Hematopoietic multipotent progenitor cell (in vitro differentiated cells): ENCODE data around the gene RNF225. TPM values are rescaled to one million over a fixed set of nuclear protein-coding genes. Genes with fewer than 3 reads are reported as not detected.
A peak's percentile ranks its signal among the peaks of the same experiment; 100 is the strongest.
"Not testable (repeated sequence)": the region's sequence is repeated elsewhere in the genome, so short reads cannot be mapped to it uniquely, and the experiment has no call there.

Experiments used
- DNase-seq, 3 donors: peaks; one replicate each; pipeline ENCODE4 v3.0.0-alpha.2; 2011 to 2015; ENCODE audit warnings: low read depth in 2 of 3, low spot score in 2 of 3
- total RNA-seq: library from RNA; depleted of rRNA; stranded (reverse); fragments of >200 nt; gene quantifications from one replicate; pipeline ENCODE4 v1.2.3, GENCODE V29; 2012

The RNF225 gene
- total RNA-seq, 1 donor = 0.81 TPM

GRCh38 chr19:58386576-58387337 lies 8.7 kb upstream of the RNF225 start, which contains the start of gene RPS5:
Gene RPS5 (plus strand): TSS chr19:58387269. CDS start chr19:58388138, 869 bp downstream.
- DNase-seq = peak; percentile 93 to 99 (median 98)

- no peak for DNase-seq
These were observed 7.9 kb upstream of the RNF225 start for GRCh38 chr19:58387338-58388174.

GRCh38 chr19:58388175-58388526 lies 7.3 kb upstream of the RNF225 start:
- no peak for DNase-seq

- DNase-seq = no peak
These were observed 2.3 kb upstream of the RNF225 start for GRCh38 chr19:58392945-58393724.

- no peak for DNase-seq
These were observed 1.8 kb upstream of the RNF225 start for GRCh38 chr19:58393725-58394033.

- DNase-seq = no peak
These were observed 636 bp upstream of the RNF225 start for GRCh38 chr19:58394821-58395219.

- no peak for DNase-seq
These were observed 647 bp downstream of the RNF225 start for GRCh38 chr19:58395979-58396627.

GRCh38 chr19:58396691-58397532 lies 1.5 kb downstream of the RNF225 start:
- DNase-seq = no peak

GRCh38 chr19:58397533-58398037 lies 2.1 kb downstream of the RNF225 start:
- DNase-seq = no peak

GRCh38 chr19:58398087-58398486 lies 2.6 kb downstream of the RNF225 start:
- no peak for DNase-seq

- no peak for DNase-seq
These were observed 3.1 kb downstream of the RNF225 start for GRCh38 chr19:58398545-58398944.

- no peak for DNase-seq
These were observed 4.4 kb downstream of the RNF225 start for GRCh38 chr19:58399903-58400302.

- DNase-seq = no peak
These were observed 5.0 kb downstream of the RNF225 start for GRCh38 chr19:58400316-58400915.

GRCh38 chr19:58400916-58401839 lies 5.7 kb downstream of the RNF225 start:
- peak; percentile 99 to 100 (median 99) for DNase-seq

GRCh38 chr19:58401840-58402421 lies 6.5 kb downstream of the RNF225 start:
- DNase-seq = no peak

- DNase-seq = not testable (repeated sequence)
These were observed 8.5 kb downstream of the RNF225 start for GRCh38 chr19:58403920-58404478.
